Muscle of leg (tissue), 16 donors: ENCODE results near the gene HMGXB4. TPM values are rescaled to one million over a fixed set of nuclear protein-coding genes. Genes with fewer than 3 reads are reported as not detected.
A peak's percentile ranks its signal among the peaks of the same experiment; 100 is the strongest.

Source experiments
- DNase-seq: peaks from one replicate; pipeline ENCODE4 v3.0.0; 2013
- H3K27ac ChIP-seq: one replicate; pipeline ENCODE4 v1.5.1; 2013; ENCODE audit warnings: mild to moderate bottlenecking, low read length, control low read depth
- H3K27me3 ChIP-seq: one replicate; pipeline ENCODE4 v1.6.1; 2013; ENCODE audit warnings: low read length; ENCODE audit not compliant: control insufficient read depth, insufficient read depth
- H3K36me3 ChIP-seq: one replicate; pipeline ENCODE4 v1.6.1; 2013; ENCODE audit warnings: low read length; ENCODE audit not compliant: control insufficient read depth, insufficient read depth
- H3K4me1 ChIP-seq: one replicate; pipeline ENCODE4 v1.6.1; 2013; ENCODE audit warnings: low read length; ENCODE audit not compliant: control insufficient read depth, insufficient read depth
- H3K4me3 ChIP-seq: one replicate; pipeline ENCODE4 v1.5.1; 2013; ENCODE audit warnings: low read length, control low read depth
- H3K9me3 ChIP-seq: replicated peaks from 2 replicates; pipeline ENCODE4 v1.6.1; 2013; ENCODE audit warnings: low read depth, low read length; ENCODE audit not compliant: control insufficient read depth
- WGBS: methylation state at CpG from one replicate; pipeline ENCODE4 v1.1.5; 2013; ENCODE audit warnings: missing lambda C conversion rate; ENCODE audit not compliant: insufficient coverage; 5-methylcytosine and 5-hydroxymethylcytosine counted together
- long read RNA-seq, 11 donors: transcript quantifications; one replicate each; lab custom pipeline, GENCODE V29; 2026
- polyA plus RNA-seq, 8 donors: library from polyadenylated mRNA; unstranded; fragments of 120-200 nt; gene quantifications; one replicate each; pipeline versions ENCODE4 v1.2.1 to v1.2.3, GENCODE V29; 2013; ENCODE audit warnings: inconsistent platforms in 1 of 8, low replicate concordance in 1 of 8; ENCODE audit not compliant: insufficient read length in 8 of 8, insufficient read depth in 1 of 8
- total RNA-seq: library from RNA; stranded (reverse); fragments of 120-200 nt; gene quantifications from one replicate; pipeline ENCODE4 v1.2.4, GENCODE V29; 2013

Gene HMGXB4
- 8.7 TPM for total RNA-seq
- polyA plus RNA-seq, result 10 to 100 TPM; 13.2 to 20.3 (median 15.8) TPM
- long read RNA-seq, donor 1, full-length matches to known transcripts, result 4 of 4 reads
- long read RNA-seq, donor 1, partial matches to known transcripts, result 0 of 4 reads
- long read RNA-seq, donor 1, other reads (novel, unspliced or antisense), result 0 of 4 reads
- long read RNA-seq, donor 2, result 0 reads
- long read RNA-seq, donor 3, full-length matches to known transcripts, result 3 of 3 reads
- long read RNA-seq, donor 3, partial matches to known transcripts, result 0 of 3 reads
- long read RNA-seq, donor 3, other reads (novel, unspliced or antisense), result 0 of 3 reads
- long read RNA-seq, donor 4, full-length matches to known transcripts, result 3 of 3 reads
- long read RNA-seq, donor 4, partial matches to known transcripts, result 0 of 3 reads
- long read RNA-seq, donor 4, other reads (novel, unspliced or antisense), result 0 of 3 reads
- long read RNA-seq, donor 5, full-length matches to known transcripts, result 10 of 10 reads
- long read RNA-seq, donor 5, partial matches to known transcripts, result 0 of 10 reads
- long read RNA-seq, donor 5, other reads (novel, unspliced or antisense), result 0 of 10 reads
- long read RNA-seq, donor 6, full-length matches to known transcripts, result 6 of 6 reads
- long read RNA-seq, donor 6, partial matches to known transcripts, result 0 of 6 reads
- long read RNA-seq, donor 6, other reads (novel, unspliced or antisense), result 0 of 6 reads
- long read RNA-seq, donor 7, partial matches to known transcripts, result 0 of 3 reads
- long read RNA-seq, donor 7, other reads (novel, unspliced or antisense), result 0 of 3 reads
- long read RNA-seq, donor 8, full-length matches to known transcripts, result 6 of 11 reads
- long read RNA-seq, donor 8, partial matches to known transcripts, result 5 of 11 reads
- long read RNA-seq, donor 8, other reads (novel, unspliced or antisense), result 0 of 11 reads
- long read RNA-seq, donor 9, partial matches to known transcripts, result 0 of 8 reads
- long read RNA-seq, donor 9, other reads (novel, unspliced or antisense), result 0 of 8 reads
- long read RNA-seq, donor 10, partial matches to known transcripts, result 6 of 12 reads
- long read RNA-seq, donor 10, other reads (novel, unspliced or antisense), result 0 of 12 reads
- long read RNA-seq, donor 11, transcript HMGXB4-203 (4 exons, 1,257 nt), result major isoform, 5 of 5 reads
- long read RNA-seq, donor 11, partial matches to known transcripts, result 0 of 5 reads
- long read RNA-seq, donor 11, other reads (novel, unspliced or antisense), result 0 of 5 reads

GRCh38 chr22:35257321-35258190, at the start of gene HMGXB4:
Gene HMGXB4 (plus strand): TSS chr22:35257493. CDS start chr22:35262391, 4,898 bp downstream.
- Histone ChIP-seq H3K4me3 (peak within 1 kb of the TSS; percentile 82), H3K36me3 (peaks cover 5% of the 10 kb centered on the region), H3K9me3 (no peaks in the 10 kb centered on the region), H3K27me3 (no peaks in the 10 kb centered on the region), H3K4me1 (peaks cover 5% of the 10 kb centered on the region), H3K27ac (peak within 1 kb of the TSS; percentile 91)
- peak; percentile 97 for DNase-seq
- WGBS, result under 1% methylated on average over 77 of the region's 84 CpGs

- H3K9me3 ChIP-seq, result no peaks in the 10 kb centered on the region
- H3K4me3 ChIP-seq, result no peak overlapping the region
- H3K27me3 ChIP-seq, result peaks cover 4% of the 10 kb centered on the region
- no peaks in the 10 kb centered on the region for H3K4me1 ChIP-seq
- DNase-seq, result no peak
- H3K27ac ChIP-seq, result no peak overlapping the region
- no peaks in the 10 kb centered on the region for H3K36me3 ChIP-seq
- 73% methylated on average over 4 of the region's 4 CpGs for WGBS
Observed at GRCh38 chr22:35208003-35208402, 49.3 kb upstream of the HMGXB4 start.

- Histone ChIP-seq H3K4me1 (no peaks in the 10 kb centered on the region), H3K27ac (no peak overlapping the region), H3K4me3 (no peak overlapping the region), H3K9me3 (no peaks in the 10 kb centered on the region), H3K27me3 (peaks cover 4% of the 10 kb centered on the region), H3K36me3 (no peaks in the 10 kb centered on the region)
- 93% methylated on average over 4 of the region's 7 CpGs for WGBS
- DNase-seq, result no peak
Observed at GRCh38 chr22:35209203-35209602, 48.1 kb upstream of the HMGXB4 start.

- 20% methylated on average over 1 of the region's 3 CpGs for WGBS
- Histone ChIP-seq H3K4me1 (no peaks in the 10 kb centered on the region), H3K27ac (no peak overlapping the region), H3K27me3 (peaks cover 4% of the 10 kb centered on the region), H3K9me3 (no peaks in the 10 kb centered on the region), H3K4me3 (no peak overlapping the region), H3K36me3 (no peaks in the 10 kb centered on the region)
- DNase-seq, result peak; percentile 23
Observed at GRCh38 chr22:35212009-35212408, 45.3 kb upstream of the HMGXB4 start.

GRCh38 chr22:35212996-35213395, 44.3 kb upstream of the HMGXB4 start:
- no peaks in the 10 kb centered on the region for H3K4me1 ChIP-seq
- H3K27me3 ChIP-seq, result peaks cover 1% of the 10 kb centered on the region
- no peak overlapping the region for H3K27ac ChIP-seq
- peaks cover 1% of the 10 kb centered on the region for H3K9me3 ChIP-seq
- H3K36me3 ChIP-seq, result no peaks in the 10 kb centered on the region
- WGBS, result 50% methylated on average over 1 of the region's 3 CpGs
- no peak for DNase-seq
- H3K4me3 ChIP-seq, result no peak overlapping the region

GRCh38 chr22:35214968-35215367, 42.3 kb upstream of the HMGXB4 start:
- no peaks in the 10 kb centered on the region for H3K4me1 ChIP-seq
- 100% methylated on average over 3 of the region's 6 CpGs for WGBS
- H3K4me3 ChIP-seq, result no peak overlapping the region
- H3K27ac ChIP-seq, result no peak overlapping the region
- H3K27me3 ChIP-seq, result no peaks in the 10 kb centered on the region
- H3K9me3 ChIP-seq, result peaks cover 5% of the 10 kb centered on the region
- H3K36me3 ChIP-seq, result no peaks in the 10 kb centered on the region
- no peak for DNase-seq

- peaks cover 5% of the 10 kb centered on the region for H3K9me3 ChIP-seq
- no peak for DNase-seq
- 75% methylated on average over 1 of the region's 3 CpGs for WGBS
- H3K27ac ChIP-seq, result no peak overlapping the region
- no peaks in the 10 kb centered on the region for H3K27me3 ChIP-seq
- H3K4me3 ChIP-seq, result no peak overlapping the region
- no peaks in the 10 kb centered on the region for H3K4me1 ChIP-seq
- no peaks in the 10 kb centered on the region for H3K36me3 ChIP-seq
Observed at GRCh38 chr22:35215993-35216392, 41.3 kb upstream of the HMGXB4 start.

GRCh38 chr22:35217527-35217926, 39.8 kb upstream of the HMGXB4 start:
- no CpG with 5 or more reads among the region's 2 CpGs for WGBS
- H3K4me3 ChIP-seq, result no peak overlapping the region
- no peaks in the 10 kb centered on the region for H3K36me3 ChIP-seq
- H3K27ac ChIP-seq, result no peak overlapping the region
- no peaks in the 10 kb centered on the region for H3K27me3 ChIP-seq
- peaks cover 5% of the 10 kb centered on the region for H3K9me3 ChIP-seq
- no peaks in the 10 kb centered on the region for H3K4me1 ChIP-seq
- no peak for DNase-seq

GRCh38 chr22:35218079-35218478, 39.2 kb upstream of the HMGXB4 start:
- H3K9me3 ChIP-seq, result peaks cover 5% of the 10 kb centered on the region
- H3K4me3 ChIP-seq, result no peak overlapping the region
- H3K36me3 ChIP-seq, result no peaks in the 10 kb centered on the region
- no peak for DNase-seq
- H3K4me1 ChIP-seq, result no peaks in the 10 kb centered on the region
- no peak overlapping the region for H3K27ac ChIP-seq
- H3K27me3 ChIP-seq, result no peaks in the 10 kb centered on the region
